ENCODE results near the gene RAD51B.

Gene RAD51B

DNA sequence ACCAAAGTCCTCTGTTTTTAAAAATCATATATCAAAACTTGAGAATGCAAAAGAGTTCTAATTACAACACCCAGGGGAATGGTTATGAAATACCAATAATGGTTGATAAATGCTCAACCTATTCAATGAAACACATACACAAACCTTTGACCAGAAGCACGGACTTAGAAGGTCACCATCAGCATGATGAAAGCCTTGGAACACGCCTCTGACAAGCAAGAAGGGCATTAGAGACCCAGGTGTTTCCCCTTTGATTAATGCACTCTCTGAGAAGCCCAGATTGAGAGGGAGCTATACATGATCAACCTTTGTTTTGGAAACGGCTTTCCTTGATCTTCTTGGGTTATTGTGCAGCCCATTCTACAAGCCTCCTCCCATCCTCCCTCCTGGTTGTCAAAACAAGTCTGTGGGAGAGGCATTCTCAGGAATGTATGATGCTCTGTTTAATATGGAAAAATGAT is 904.3 kb downstream of the RAD51B start:
- no peak for DNase-seq

DNA sequence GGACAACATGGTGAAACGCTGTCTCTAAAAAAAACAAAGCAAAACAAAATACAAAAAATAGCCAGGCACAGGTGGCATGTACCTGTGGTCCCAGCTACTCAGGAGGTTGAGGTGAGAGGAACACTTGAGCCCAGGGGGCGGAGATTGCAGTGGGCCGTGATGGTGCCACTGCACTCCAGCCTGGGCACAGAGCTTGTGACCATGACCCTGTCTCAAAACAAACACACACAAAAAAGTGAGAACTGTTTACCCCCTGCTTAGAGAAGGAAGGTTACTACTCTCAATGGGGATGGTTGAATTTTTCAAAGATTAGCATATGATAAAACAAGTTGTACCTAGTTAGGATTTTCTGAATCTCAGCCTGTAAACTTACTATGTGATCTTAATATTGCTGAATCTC is 905.3 kb downstream of the RAD51B start:
- DNase-seq = no peak

DNA sequence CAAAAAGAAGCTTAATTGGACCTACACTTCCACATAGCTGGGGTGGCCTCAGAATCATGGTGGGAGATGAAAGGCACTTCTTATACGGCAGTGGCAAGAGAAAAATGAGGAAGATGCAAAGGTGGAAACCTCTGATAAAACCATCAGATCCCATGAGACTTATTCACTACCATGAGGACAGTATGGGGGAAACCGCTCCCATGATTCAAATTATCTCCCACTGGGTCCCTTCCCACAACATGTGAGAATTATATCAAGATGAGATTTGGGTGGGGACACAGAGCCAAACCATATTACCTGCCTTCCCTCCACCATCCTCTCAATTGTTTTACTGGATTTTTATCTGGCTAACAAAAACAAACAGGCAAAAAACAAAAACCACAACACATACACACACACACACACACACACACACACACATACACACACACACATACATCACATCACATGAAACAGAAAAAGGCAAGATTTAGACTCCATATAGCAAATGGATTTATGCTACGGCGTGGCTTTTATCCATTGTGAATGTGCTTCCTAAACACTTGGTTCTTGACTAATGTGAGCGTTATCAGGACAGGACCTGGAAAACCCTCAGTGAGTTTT is 906.6 kb downstream of the RAD51B start:
- no peak for DNase-seq

DNA sequence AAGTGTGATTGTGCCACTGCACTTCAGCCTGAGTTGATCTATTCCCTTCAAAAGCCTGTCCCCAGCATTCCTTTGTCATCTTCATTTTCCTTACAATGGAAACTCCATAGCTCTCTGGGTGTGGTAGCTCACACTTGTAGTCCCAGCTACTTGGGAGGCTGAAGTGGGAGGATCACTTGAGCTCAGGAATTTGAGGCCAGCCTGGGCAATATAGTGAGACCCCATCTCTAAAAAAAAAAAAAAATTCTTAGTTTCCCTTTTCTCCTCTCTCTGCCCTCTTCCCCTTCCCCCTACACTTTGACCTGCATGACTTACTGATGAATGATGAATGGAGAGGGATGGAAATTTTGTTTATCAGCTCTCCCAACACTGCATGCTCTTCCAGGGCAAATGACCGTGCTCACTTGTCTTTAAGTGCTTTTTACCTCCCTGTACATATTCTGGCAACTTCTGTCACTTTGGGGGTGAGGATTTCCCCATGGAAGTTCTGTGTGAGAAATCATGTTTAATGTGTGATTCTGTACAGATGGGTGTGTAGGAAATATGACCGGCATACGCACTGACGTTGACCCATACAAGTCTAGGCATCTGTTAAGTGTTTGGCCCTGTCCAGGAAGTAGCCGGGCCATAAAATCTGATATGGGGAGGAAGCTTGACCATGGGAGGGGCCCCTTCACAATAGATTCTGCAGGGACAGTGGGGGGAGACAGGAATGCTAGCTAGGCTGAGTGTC is 907.9 kb downstream of the RAD51B start:
- DNase-seq = peak in 1 of 3 donors; percentile 57

DNA sequence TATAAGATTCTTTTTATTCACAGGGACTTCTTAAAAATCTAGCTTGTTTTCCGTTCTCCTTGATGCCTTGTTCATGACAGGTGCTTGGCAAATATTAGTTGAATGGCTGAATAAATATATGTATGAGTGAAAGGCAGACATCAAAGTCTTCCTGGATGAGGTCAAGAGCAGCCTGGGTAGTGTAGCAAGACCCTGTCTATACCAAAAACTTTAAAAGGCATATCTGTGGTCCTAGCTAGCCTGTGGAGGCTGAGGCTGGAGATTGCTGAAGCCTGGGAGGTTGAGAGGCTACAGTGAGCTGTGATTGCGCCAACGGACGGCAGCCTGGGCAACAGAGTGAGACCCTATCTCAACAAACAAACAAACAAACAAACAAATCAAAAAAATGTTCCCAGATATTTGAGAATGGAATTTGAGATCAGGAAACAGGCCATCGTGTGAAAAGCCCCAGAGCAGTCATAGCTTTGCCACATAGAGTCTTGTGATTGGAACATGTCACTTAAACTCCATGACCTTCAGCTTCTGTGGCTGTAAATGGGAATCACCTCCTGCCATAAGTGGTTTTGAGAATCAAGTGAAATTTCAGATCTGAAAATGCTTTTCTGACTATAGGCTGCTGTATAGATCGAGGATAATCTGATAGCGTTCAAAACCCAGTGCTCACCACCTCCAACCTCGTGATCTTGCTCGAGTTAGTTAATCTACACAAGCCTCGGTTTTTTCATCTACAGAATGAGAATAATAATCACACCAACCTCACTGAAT is 908.9 kb downstream of the RAD51B start:
- DNase-seq = peak; percentile 72 to 82 (median 81)

DNA sequence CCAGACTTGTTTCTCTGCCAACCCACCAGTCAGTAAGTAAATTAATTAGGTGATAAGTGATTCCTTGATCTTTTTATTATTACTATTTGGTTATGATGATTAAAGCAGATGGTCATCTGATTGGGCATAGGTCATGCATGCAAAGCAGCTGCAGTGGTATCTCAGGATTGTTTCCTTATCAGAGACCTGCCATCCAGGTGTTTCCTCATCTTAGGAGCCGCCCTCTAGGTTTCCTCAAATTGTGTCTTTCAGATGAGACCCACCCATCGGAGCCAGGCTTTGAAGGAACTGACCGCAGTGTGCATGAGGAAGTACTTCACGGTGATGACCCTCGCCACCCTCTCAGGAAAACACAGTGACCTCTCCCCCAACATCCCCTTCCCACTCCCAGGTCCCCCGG is 910.0 kb downstream of the RAD51B start:
- peak in 1 of 3 donors; percentile 43 for DNase-seq

DNA sequence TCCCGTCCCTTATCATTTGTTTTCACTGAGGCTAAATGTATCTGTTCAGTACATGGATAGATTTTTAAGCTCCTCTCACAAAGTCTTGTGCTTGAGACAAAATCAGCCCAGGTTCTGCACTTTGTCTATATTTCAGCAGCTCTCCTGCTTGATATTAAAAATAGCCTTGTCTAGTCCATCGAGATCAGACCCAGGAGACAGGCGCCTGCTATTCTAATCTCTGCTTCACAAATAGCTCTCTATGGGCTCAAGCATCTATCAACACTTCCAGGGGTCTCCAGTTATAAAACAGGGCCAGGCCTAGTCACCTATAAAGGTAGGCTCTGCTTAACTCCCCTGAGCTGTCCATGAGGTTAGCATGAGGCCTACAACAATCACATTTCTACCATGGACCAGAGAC is 910.8 kb downstream of the RAD51B start:
- no peak for DNase-seq

DNA sequence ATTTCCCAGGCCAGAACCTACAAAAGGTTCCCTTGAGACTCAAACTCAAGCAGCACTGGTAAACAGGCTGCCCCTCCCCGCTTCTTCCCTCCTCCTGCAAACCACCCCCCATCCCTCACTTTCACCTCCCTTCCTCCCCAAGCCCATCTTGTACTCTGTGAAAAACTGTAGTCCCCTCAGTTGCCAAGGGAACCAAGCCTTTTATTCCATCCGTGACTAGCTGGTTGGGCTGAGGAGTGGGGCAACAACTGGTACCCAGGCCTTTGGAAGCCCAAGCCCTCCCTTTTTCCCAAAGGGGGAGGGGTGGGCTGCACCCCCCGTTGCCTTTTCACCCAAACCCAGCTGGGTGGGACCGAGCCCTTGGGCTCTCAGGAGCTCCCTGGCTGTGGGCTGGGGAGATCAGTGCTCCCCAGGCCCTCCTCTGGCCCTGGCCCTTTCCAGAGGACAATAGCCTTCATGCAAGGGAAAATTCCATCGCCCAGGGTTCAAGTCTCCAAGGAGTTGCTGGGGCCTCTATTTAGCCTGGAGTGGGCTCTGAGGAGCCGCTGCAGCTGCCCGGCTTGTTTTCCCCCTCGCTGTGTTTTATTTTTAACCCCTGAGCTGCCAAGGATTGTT is 911.3 kb downstream of the RAD51B start:
- DNase-seq = no peak

DNA sequence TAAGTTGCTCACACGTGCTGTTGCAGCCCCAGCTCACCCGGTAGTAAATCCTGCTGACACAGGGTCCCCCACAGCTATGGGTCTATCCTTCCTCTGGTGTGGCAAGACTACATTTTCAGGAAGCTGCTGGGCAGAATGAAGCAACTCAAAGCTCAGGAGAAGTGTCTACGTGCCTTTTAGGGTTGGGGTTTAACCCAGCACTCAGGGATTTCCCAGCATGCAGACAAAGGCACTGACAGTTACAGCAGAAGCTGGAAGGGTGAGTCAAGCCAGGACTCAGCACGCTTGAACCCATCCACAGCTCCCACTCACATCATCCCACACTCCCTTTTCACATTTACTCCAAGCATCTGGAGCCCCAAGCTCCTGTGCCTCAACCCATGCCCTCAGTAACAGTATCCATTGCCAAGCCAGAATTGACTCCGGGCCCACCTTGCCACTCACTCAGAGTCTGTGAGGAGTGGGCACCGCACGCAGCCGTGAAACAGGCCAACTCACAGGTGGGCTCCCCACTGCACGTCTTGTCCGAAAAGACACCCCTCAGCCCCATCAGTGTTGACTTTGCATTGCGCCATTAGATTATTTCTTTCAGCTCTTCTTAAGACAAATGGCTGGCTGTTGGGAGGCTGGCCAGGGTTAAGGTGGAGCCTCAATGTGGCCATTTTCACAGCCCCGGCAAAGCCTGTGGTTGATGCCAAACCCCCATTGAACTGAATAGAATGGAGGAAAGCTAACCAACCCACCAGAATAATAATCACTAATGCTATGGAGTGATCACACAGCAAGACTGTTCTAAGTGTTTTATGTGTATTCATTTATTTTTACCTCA is 913.7 kb downstream of the RAD51B start:
- DNase-seq = peak; percentile 93 to 98 (median 97)

DNA sequence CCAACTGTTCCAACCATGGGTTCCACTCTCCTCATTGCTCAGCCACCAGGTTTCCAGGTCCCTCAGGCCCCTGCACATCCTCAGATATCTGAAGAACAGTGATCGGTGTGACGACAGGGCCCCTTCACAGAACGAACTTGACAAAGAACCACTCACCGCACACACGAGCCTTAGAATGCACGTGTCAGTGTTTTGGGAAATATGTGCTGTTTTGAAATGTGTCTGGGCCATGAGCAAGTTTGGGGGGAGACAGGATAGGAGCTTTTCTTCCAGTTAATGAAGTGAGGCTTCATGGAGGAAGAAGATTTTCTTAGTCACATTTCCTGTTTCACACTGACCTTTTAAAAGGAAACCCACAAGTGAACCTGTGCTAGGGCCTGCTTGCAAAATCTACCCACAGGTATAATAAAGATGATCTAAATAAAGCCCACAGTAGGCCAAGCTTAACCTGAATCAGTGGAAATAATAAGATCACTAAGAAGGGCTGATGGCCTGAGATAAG is 914.7 kb downstream of the RAD51B start:
- DNase-seq = peak; percentile 54 to 85 (median 73)

DNA sequence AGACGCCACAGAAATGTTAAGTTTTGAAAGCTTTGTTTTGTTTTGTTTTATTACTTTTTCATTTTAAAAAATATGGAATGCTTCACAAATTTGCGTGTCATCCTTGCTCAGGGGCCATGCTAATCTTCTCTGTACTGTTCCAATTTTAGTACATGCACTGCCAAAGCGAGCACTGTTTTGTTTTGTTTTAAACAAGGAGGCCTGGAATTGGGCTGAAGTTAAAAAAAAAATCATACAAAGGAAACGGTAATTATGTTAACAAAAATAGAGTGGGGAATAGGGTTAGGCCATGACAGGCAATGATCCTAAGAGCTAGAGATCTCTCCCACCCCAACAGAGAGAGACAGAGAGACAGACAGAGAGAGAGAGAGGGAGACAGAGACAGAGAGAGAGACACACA is 916.3 kb downstream of the RAD51B start:
- DNase-seq = no peak

DNA sequence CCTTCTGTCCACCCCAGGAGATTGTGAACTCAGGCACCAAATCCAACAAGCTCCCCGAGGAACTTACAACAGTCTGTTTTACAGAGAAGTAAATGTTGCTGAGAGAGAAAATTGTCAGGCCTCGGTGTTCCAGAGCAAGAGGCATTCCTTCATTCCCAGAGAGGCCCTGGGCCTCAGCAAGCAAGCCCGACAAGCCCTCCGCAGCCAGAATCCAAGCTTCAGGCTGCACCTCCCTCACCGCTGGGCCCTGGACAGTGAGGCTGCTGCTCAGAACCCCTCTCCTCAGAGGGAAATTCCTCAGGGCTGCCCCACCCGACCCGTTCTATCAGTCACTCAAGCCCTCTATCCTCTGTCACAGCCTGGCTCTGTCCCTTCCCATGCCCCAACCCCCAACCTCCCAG is 916.9 kb downstream of the RAD51B start:
- DNase-seq = no peak

DNA sequence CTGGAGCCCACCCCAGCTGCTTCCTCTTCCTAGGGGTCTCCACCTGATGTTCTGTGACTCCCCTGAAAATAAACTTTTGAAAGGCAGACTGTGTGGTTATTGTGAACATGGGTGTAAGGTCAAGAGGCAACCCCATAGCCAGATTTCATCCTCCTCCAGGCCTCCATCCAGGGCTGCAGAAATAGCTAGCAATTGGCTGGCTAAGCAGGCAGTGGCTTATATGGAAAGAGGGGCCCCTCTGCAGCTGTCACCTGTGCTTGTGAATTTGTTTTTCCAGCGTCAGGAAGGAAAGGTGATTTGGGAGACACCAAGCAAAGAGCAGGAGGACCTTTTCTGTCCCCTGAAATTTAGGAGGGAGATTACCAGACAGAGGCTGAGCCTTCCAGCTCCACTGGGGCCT is 917.5 kb downstream of the RAD51B start:
- DNase-seq = no peak

DNA sequence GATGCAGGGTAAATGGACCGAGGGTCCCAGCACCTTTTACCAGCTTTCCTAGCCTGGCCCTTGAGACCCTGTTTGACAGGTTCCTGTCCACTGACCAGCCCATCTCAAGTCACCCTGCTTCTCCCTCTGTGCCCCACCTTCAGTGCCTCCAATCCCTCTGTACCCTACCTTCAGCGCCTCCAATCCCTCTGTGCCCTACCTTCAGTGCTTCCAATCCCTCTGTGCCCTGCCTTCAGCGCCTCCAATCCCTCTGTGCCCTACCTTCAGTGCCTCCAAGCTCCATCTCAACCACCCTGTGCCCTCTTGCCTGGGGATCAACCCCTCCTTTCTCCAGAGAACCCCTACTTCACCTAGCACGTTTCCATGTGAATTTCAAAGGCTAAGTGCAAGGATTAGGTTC is 919.0 kb downstream of the RAD51B start:
- DNase-seq = no peak

DNA sequence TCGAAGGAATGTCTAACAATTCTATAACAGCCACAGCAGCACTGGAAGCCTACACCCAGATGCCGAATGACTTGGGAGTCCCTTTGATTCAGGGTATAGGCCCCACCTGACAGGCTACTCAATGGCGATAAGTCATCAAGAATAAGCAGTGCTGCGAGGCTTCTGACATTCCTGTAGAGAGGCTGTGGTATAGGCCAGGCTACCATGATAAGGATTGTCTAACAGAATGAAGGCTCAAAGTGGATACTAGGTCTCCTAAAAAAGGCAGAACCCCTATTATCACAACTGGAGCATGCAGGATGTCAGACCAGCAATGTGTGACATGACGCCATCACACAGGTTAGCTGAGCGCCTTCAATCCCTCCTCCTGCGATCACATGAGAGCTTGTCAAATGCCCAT is 920.1 kb downstream of the RAD51B start:
- DNase-seq = no peak

DNA sequence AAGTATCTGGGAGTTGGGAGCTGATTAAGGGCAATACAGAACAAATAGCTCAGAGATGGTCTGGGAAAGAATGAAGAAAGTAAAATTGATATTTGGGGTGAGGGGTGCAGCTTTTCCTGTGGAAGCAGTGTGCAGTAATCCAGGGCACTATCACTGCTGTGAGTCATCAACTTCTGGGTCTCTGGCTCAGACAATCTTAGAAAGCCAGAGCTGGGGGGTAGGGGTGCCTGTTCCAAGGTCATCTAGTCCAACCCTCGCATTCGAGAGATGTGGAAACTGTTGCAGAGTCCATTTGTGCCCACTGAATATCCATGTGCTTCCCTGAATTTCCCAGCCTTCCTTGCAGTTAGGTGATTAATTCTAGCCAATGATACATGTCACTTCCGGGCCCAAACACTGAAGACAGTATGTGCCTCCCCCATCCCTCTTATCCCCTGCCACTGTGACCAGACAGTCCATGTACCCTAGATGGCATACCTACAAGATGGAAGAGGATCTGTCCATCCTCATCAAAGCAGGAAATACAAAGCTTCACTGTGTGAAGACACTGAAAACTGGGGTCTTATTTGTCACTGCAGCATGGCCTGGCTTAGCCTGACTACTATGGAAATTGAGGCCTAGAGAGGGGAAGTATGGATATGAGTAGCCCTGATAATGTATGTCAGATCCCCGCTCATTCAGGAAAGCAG is 921.4 kb downstream of the RAD51B start:
- no peak for DNase-seq

DNA sequence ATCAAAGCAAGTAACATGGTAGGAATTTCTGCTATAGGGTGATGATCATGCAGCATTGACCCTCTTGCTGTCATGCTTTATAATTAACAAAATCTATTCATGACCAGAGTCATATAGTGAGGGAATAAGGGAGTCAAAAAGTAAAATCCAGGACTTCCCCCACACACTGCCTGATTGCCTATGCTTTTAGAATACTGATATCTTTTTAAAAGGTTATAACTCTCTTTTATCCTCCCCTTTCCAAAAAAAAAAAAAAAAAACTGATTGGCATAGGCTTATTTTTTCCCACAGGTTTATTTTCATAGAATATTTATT is 921.9 kb downstream of the RAD51B start:
- peak in 2 of 3 donors; percentile 44 to 68 for DNase-seq

DNA sequence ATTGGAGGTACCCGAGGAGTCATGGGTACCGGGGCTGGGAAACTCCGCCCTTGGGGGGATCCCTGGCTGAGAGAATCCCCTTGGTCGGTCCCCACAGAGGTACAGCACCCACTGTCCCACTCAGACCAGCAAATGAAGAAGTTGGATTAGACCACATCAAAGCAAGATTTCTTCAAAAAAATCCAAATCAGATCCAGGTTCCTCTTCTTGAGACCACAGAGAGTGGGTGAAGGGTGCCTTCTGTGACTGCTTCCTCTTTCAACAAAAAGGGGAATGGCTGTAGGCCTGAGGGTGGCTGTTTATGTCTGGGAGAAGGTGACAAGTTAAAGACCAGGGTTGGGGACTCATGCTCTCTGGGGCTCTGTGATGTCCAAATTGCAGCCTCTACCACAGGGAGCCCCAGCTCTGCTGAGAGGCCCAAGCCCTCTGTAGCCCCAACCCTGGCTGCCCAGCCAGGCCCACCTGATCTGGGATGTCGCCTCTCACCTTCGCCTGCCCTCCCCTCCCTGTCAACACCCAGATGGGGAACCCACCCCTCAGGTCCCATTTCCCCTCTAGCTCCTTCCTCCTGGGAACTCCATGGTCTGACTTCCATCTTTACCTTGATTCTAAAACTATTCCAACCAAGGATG is 922.4 kb downstream of the RAD51B start:
- DNase-seq = peak; percentile 95 to 99 (median 97)

DNA sequence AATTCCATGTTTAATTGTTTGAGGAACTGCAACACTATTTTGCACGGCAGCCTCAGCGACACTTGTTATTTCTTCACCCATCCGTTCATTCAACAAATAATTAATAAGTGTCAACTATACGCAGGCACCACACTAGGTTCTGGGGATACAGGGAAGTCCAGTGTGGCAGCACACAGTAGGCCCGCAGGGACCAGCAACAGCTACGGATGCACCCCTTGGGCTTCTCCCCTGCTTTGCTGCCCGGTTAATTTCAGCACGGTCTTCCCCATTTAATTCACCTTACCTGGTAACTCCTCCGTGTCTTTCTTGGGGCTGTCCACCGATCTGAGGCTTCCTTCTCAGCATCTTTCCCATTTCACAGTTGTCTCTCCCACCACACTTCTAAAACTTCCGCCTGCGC is 925.0 kb downstream of the RAD51B start:
- DNase-seq = no peak

DNA sequence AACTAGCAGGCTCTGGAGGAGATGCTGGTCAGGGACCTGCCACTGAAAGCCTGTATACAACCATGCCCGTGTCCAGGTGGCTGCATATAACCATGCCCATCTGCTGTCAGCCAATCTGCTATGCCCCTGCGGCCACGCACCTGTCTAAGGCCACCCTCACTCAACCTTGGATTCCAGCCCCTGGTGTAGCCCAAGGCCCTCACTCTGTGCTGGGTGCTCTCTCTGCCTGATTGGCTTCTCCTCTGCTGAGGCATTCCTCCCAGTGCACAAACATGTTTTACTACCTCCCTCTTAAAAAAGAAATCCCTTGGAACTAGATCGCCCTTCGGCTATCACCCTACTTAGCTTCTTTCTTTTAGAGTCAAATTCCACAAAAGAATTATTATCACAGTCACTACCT is 927.8 kb downstream of the RAD51B start:
- no peak for DNase-seq

DNA sequence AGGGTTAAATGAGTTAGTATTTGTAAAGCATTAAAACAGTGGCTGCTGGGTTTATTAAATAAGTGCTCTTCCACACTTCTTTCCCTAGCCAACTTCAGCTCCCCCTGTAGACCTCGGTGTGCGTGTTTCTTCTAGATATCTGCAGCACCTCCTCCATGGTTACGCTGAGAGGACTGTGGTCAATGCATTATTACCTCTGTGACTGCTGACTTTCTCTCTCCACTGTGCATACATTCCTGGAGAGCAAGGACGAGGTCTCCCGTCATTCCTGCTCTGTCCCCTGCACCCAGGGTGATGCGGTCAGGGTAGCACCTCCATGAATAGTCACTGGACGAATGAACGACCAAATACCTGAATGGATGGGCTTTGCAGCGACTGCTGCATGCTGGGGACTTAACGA is 928.7 kb downstream of the RAD51B start:
- no peak for DNase-seq

Measured in suppressor macrophage treated with lipopolysaccharide for 1 hour (primary cell).